BJ (cell line): ENCODE results near the gene EIF4G1. TPM values are rescaled to one million over a fixed set of nuclear protein-coding genes. Genes with fewer than 3 reads are reported as not detected.

Source experiments
- CTCF ChIA-PET: fragments of 350-600 bp; formaldehyde crosslinking; extraction: SDS; loops from one replicate; lab custom pipeline; 2021; ENCODE audit warnings: antibody characterized with exemption, inconsistent platforms; lab: Yijun Ruan, JAX
- POLR2A ChIA-PET: fragments of 300-600 bp; sonication (Branson Sonifier 250); formaldehyde crosslinking; extraction: SDS; loops from one replicate; lab custom pipeline; 2021; ENCODE audit warnings: antibody characterized with exemption; lab: Charles Lee
- DNase-seq: peaks from one replicate; pipeline ENCODE4 v3.0.0-alpha.2; 2011; ENCODE audit warnings: low read depth
- H3K27me3 ChIP-seq: 2 replicates; pipeline ENCODE4 v1.6.0; 2011; ENCODE audit warnings: low read length; ENCODE audit not compliant: control insufficient read depth, insufficient read depth
- H3K36me3 ChIP-seq: 2 replicates; pipeline ENCODE4 v1.5.1; 2011; ENCODE audit warnings: low read length; ENCODE audit not compliant: control insufficient read depth, insufficient read depth
- H3K4me3 ChIP-seq: 2 replicates; pipeline ENCODE4 v1.5.1; 2011; ENCODE audit warnings: low read depth, mild to moderate bottlenecking, control low read depth, low read length
- CTCF ChIP-seq: IDR thresholded peaks from 2 replicates; pipeline ENCODE4 v1.5.1; 2011; ENCODE audit warnings: low read depth, mild to moderate bottlenecking, control low read depth, inconsistent platforms, low read length, moderate library complexity; ENCODE audit not compliant: insufficient read depth
- polyA plus RNA-seq: library from polyadenylated mRNA; depleted of rRNA; stranded (reverse); fragments of >200 nt; gene quantifications from 2 replicates; pipeline ENCODE4 v1.2.3, GENCODE V29; 2011

The EIF4G1 gene
- polyA plus RNA-seq, 1 experiment, result 370 TPM

GRCh38 chr3:184325715-184326369, 11.4 kb downstream of the EIF4G1 start:
- CTCF ChIA-PET, result interaction anchor here (0.9 to 1.1 kb wide), 2 partner anchors 9 to 46 kb away, joined by 3 to 4 read pairs; no protein-coding TSS in a partner anchor
- no peak overlapping the region for H3K4me3 ChIP-seq
- H3K27me3 ChIP-seq, result no peaks in the 10 kb centered on the region
- peaks cover 76% of the 10 kb centered on the region for H3K36me3 ChIP-seq
- no peak for TF ChIP-seq CTCF
- DNase-seq, result no peak
- POLR2A ChIA-PET, result no interaction called here

- no peak for TF ChIP-seq CTCF
- no peak overlapping the region for H3K4me3 ChIP-seq
- ChIA-PET CTCF (interaction anchor here (1.2 to 1.3 kb wide), 2 partner anchors 10 to 45 kb away, joined by 3 to 4 read pairs; partner anchors contain the start of gene FAM131A), POLR2A (no interaction called here)
- H3K27me3 ChIP-seq, result no peaks in the 10 kb centered on the region
- DNase-seq, result no peak
- H3K36me3 ChIP-seq, result peaks cover 75% of the 10 kb centered on the region
Measured at GRCh38 chr3:184327171-184327570, 12.8 kb downstream of the EIF4G1 start.

- Histone ChIP-seq H3K36me3 (peaks cover 69% of the 10 kb centered on the region), H3K4me3 (no peak overlapping the region), H3K27me3 (no peaks in the 10 kb centered on the region)
- DNase-seq, result no peak
- CTCF ChIA-PET, result interaction anchor here (1.3 kb wide), 1 partner anchor 8 kb away, joined by 4 read pairs; the partner anchor contains the start of gene FAM131A
- POLR2A ChIA-PET, result no interaction called here
- TF ChIP-seq CTCF, result no peak
Measured at GRCh38 chr3:184328516-184328915, 14.1 kb downstream of the EIF4G1 start.

- DNase-seq, result peak; percentile 63
- ChIA-PET CTCF (no interaction called here), POLR2A (no interaction called here)
- H3K27me3 ChIP-seq, result no peaks in the 10 kb centered on the region
- H3K4me3 ChIP-seq, result no peak overlapping the region
- TF ChIP-seq CTCF, result no peak
- peaks cover 42% of the 10 kb centered on the region for H3K36me3 ChIP-seq
Measured at GRCh38 chr3:184332370-184333090, 18.1 kb downstream of the EIF4G1 start.

- Histone ChIP-seq H3K27me3 (no peaks in the 10 kb centered on the region), H3K36me3 (peaks cover 37% of the 10 kb centered on the region), H3K4me3 (no peak overlapping the region)
- ChIA-PET POLR2A (no interaction called here), CTCF (interaction anchor here (0.7 kb wide), 1 partner anchor 13 kb away, joined by 3 read pairs; no protein-coding TSS in a partner anchor)
- no peak for DNase-seq
- TF ChIP-seq CTCF, result no peak
Measured at GRCh38 chr3:184333190-184333589, 18.8 kb downstream of the EIF4G1 start.
